Osteoblast (primary cell): Measurements from ENCODE around the gene CASKIN2. TPM values are rescaled to one million over a fixed set of nuclear protein-coding genes. Genes with fewer than 3 reads are reported as not detected.

Experiments used
- DNase-seq: peaks from one replicate; pipeline ENCODE4 v3.0.0; 2011; ENCODE audit warnings: low spot score, mixed read lengths; ENCODE audit not compliant: insufficient read length; ENCODE audit errors: missing footprints
- H2AFZ ChIP-seq: 2 replicates; pipeline ENCODE4 v1.6.0; 2011; ENCODE audit warnings: mild to moderate bottlenecking, low read length
- H3K27ac ChIP-seq: 2 replicates; pipeline ENCODE4 v1.5.1; 2011; ENCODE audit warnings: mild to moderate bottlenecking, low read depth, low read length, moderate library complexity
- H3K27me3 ChIP-seq: 2 replicates; pipeline ENCODE4 v1.6.0; 2012; ENCODE audit warnings: mild to moderate bottlenecking, control low read depth, inconsistent platforms, low read length, moderate library complexity; ENCODE audit not compliant: insufficient read depth
- H3K36me3 ChIP-seq: 2 replicates; pipeline ENCODE4 v1.5.1; 2011; ENCODE audit warnings: mild to moderate bottlenecking, low read length, control low read depth, moderate library complexity; ENCODE audit not compliant: insufficient read depth
- H3K4me1 ChIP-seq: 2 replicates; pipeline ENCODE4 v1.5.1; 2011; ENCODE audit warnings: mild to moderate bottlenecking, low read length, control low read depth, moderate library complexity; ENCODE audit not compliant: insufficient read depth
- H3K4me2 ChIP-seq: 2 replicates; pipeline ENCODE4 v1.6.0; 2011; ENCODE audit warnings: mild to moderate bottlenecking, low read length; ENCODE audit not compliant: insufficient read depth
- H3K4me3 ChIP-seq: fragments of 200-600 bp; sonication (generic); 3 replicates; pipeline ENCODE4 v1.5.1; 2012; ENCODE audit warnings: mild to moderate bottlenecking, low read length, inconsistent platforms; ENCODE audit not compliant: insufficient read depth
- H3K79me2 ChIP-seq: 2 replicates; pipeline ENCODE4 v1.6.0; 2012; ENCODE audit warnings: mild to moderate bottlenecking, low read length, control low read depth, inconsistent platforms; ENCODE audit not compliant: insufficient read depth
- H3K9me3 ChIP-seq: 2 replicates; pipeline ENCODE4 v1.5.1; 2011; ENCODE audit warnings: low read depth, low read length, control low read depth
- H4K20me1 ChIP-seq: 2 replicates; pipeline ENCODE4 v1.6.0; 2012; ENCODE audit warnings: mild to moderate bottlenecking, low read length, control low read depth; ENCODE audit not compliant: insufficient read depth
- CTCF ChIP-seq: IDR thresholded peaks from 2 replicates; pipeline ENCODE4 v1.5.1; 2011; ENCODE audit warnings: mild to moderate bottlenecking, low read depth, low read length, moderate library complexity; ENCODE audit errors: extremely low read depth
- total RNA-seq: library from RNA; depleted of rRNA; stranded (reverse); fragments of >200 nt; gene quantifications from 2 replicates; pipeline ENCODE4 v1.2.3, GENCODE V29; 2012

The CASKIN2 gene
- total RNA-seq, 1 donor, result 8.7 TPM

DNA sequence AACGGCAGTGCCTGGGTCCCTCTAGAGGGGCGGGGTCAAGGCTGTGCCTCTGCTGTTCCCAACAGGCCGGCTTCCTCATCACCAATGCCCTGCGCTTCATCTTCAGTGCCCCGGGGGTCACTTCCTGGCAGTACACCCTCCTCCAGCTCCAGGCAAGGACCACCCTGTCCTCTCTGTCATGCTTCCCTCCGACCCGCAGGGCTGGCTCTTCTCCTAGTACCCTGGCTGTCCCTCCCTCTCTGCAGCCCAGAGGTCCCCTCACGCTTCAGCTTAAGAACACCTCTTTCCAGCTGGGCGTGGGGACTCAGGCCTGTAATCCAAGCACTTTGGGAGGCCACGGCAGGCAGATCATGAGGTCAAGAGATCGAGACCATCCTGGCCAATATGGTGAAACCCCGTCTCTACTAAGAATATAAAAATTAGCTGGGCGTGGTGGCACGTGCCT lies 25.8 kb downstream of the CASKIN2 start:
- Histone ChIP-seq H4K20me1 (peaks cover 5% of the 10 kb centered on the region), H3K36me3 (peaks cover 16% of the 10 kb centered on the region), H2AFZ (no peak overlapping the region), H3K9me3 (no peaks in the 10 kb centered on the region), H3K4me1 (no peaks in the 10 kb centered on the region), H3K4me2 (no peak overlapping the region), H3K27ac (no peak overlapping the region), H3K79me2 (no peaks in the 10 kb centered on the region), H3K4me3 (no peak overlapping the region), H3K27me3 (no peaks in the 10 kb centered on the region)
- peak; percentile 74 for DNase-seq
- no peak for TF ChIP-seq CTCF

DNA sequence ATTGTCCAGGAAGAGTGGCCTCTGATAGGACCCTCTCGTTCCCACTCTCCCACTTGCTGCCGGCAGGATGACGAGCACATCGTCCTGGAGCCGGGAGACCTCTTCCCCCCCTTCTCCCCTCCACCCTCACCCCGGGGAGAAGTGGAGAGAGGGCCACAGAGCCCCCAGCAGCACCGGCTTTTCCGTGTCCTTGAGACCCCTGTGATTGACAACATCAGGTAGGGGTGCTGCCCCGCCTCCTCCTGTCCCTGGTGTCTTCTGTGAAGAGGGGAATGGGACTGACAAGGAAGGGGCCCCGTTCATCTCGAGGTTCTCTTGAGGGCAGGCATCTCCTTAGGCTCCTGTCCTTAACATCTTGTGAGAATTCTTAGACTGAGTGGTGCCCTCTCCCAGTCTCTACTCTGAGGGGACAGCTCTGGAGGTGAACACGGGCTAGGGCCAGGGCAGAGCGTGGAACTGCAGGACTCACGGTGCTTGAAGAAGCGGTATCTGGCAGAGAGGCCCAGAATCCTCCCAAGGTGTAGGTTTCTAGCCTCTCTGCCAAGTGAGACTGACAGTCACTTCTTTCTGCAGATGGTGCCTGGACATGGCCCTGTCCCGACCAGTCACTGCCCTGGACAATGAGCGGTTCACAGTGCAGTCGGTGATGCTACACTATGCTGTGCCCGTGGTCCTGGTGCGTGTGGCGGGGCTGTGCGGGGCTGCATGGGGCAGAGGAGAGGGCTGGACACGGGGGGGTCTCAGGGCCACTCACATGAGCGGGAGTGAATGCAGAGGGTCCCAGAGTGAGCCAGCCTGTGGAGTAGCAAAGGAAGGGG lies 26.4 kb downstream of the CASKIN2 start:
- Histone ChIP-seq H4K20me1 (peaks cover 5% of the 10 kb centered on the region), H3K79me2 (peaks cover under 1% of the 10 kb centered on the region), H3K4me1 (no peaks in the 10 kb centered on the region), H2AFZ (no peak overlapping the region), H3K36me3 (peaks cover 10% of the 10 kb centered on the region), H3K4me2 (no peak overlapping the region), H3K27me3 (no peaks in the 10 kb centered on the region), H3K9me3 (no peaks in the 10 kb centered on the region), H3K27ac (no peak overlapping the region), H3K4me3 (no peak overlapping the region)
- peak; percentile 81 for DNase-seq
- TF ChIP-seq CTCF, result no peak

DNA sequence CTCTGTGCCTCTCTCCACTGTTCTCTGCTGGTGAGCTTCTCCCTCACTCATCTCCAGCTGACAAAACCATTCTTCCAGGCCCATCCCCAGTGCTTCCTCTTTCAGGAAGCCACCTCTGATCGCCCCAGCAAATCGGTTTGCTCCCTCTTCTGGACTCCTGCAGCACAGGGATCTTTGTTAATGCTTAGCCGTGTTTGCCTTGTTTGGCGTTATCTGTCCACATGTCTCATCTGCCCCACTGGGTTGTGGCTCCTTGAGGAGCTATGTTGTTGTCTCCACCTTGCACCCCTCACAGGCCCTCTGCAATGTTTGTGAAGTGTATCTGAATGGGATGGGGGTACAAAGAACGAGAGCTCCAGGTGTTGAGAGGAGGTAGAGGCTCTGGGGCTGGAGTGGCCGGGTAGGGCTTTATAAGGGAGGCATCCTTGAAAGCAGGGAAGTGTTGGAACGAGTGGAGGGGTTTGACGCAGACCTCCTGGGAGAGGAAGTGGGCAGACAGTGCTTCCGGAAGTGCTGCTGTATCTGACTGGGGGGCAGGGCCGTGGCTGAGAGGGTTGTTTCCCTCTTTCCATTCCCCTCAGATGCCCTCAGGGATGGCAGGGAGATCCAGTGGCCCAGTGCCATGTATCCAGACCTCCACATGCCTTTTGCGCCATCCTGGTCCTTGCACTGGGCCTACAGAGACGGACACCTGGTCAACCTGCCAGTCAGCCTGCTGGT lies 27.8 kb downstream of the CASKIN2 start:
- Histone ChIP-seq H2AFZ (no peak overlapping the region), H3K27ac (no peak overlapping the region), H3K36me3 (peaks cover 2% of the 10 kb centered on the region), H3K4me3 (no peak overlapping the region), H3K79me2 (peaks cover 3% of the 10 kb centered on the region), H3K27me3 (no peaks in the 10 kb centered on the region), H4K20me1 (peaks cover 5% of the 10 kb centered on the region), H3K4me2 (no peak overlapping the region), H3K9me3 (no peaks in the 10 kb centered on the region), H3K4me1 (no peaks in the 10 kb centered on the region)
- DNase-seq, result peak; percentile 92
- peak; percentile 20 for TF ChIP-seq CTCF

GRCh38 chr17:75486951-75487350 lies 28.4 kb downstream of the CASKIN2 start:
- Histone ChIP-seq H3K9me3 (no peaks in the 10 kb centered on the region), H2AFZ (no peak overlapping the region), H3K79me2 (peaks cover 3% of the 10 kb centered on the region), H3K4me1 (no peaks in the 10 kb centered on the region), H3K36me3 (peaks cover under 1% of the 10 kb centered on the region), H3K27me3 (no peaks in the 10 kb centered on the region), H4K20me1 (peaks cover 5% of the 10 kb centered on the region), H3K4me2 (no peak overlapping the region), H3K27ac (no peak overlapping the region), H3K4me3 (no peak overlapping the region)
- DNase-seq, result no peak
- no peak for TF ChIP-seq CTCF
